Measurements from ENCODE around the gene GREB1L. TPM values are rescaled to one million over a fixed set of nuclear protein-coding genes. Genes with fewer than 3 reads are reported as not detected.

The GREB1L gene
- total and polyA plus RNA-seq, 2 of the 13 experiments (the other 11 are each of a cell fraction or from before 2014, with no cell fraction given): 0.17 to 0.66 TPM

GRCh38 chr18:21281603-21282002 is 39.6 kb downstream of the GREB1L start:
- Histone ChIP-seq H3K9ac (ENCODE audit: insufficient read depth, low read depth, low read length) (no peak overlapping the region), H3K79me2 (ENCODE audit: insufficient read depth, low read length) (no peaks in the 10 kb centered on the region), H3K36me3 (replicated peaks in 1 of 2; ENCODE audit: control insufficient read depth in 1 of 2, insufficient read depth in 2 of 2, low read length in 2 of 2) (no peaks in the 10 kb centered on the region), H3K4me3 (replicated peaks in 1 of 3; ENCODE audit: insufficient read depth in 1 of 3, low read depth in 2 of 3, low read length in 3 of 3) (no peak overlapping the region), H3K9me3 (ENCODE audit: low read length) (no peaks in the 10 kb centered on the region), H4K20me1 (ENCODE audit: insufficient read depth, low read length) (no peaks in the 10 kb centered on the region), H3K27me3 (ENCODE audit: control insufficient read depth in 1 of 2, insufficient read depth in 2 of 2, low read length in 2 of 2) (no peaks in the 10 kb centered on the region; a peak in 1 of 5 replicates), H2AFZ (ENCODE audit: low read length) (no peak overlapping the region), H3K4me1 (ENCODE audit: insufficient read depth, low read length) (no peaks in the 10 kb centered on the region), H3K4me2 (ENCODE audit: low read depth, low read length) (no peak overlapping the region), H3K27ac (ENCODE audit: extremely low read length, insufficient read depth, low read length) (no peak overlapping the region)
- DNase-seq (ENCODE audit: low spot score): no peak
- FAIRE-seq: no peak
- TF ChIP-seq ZNF782 (CRISPR knock-in tag; IDR thresholded peaks at IDR 0.05; ENCODE audit: borderline replicate concordance): no peak
- TF ChIP-seq SNAPC5 (CRISPR knock-in tag; IDR thresholded peaks at IDR 0.05; ENCODE audit: borderline replicate concordance): no peak
- no peak for TF ChIP-seq GMEB1 (CRISPR knock-in tag; IDR thresholded peaks at IDR 0.05; ENCODE audit: borderline replicate concordance)
- TF ChIP-seq SNRNP70 (IDR thresholded peaks at IDR 0.05; ENCODE audit: low read depth, low read length): no peak
- TF ChIP-seq SALL2 (CRISPR knock-in tag; IDR thresholded peaks at IDR 0.05): no peak
- TF ChIP-seq ZNF207 (IDR thresholded peaks at IDR 0.05; ENCODE audit: borderline replicate concordance): no peak
- TF ChIP-seq MAX (IDR thresholded peaks at IDR 0.05): no peak
- TF ChIP-seq NPAS2 (CRISPR knock-in tag; IDR thresholded peaks at IDR 0.05; ENCODE audit: borderline replicate concordance): no peak
- TF ChIP-seq XRCC5 (optimal IDR thresholded peaks at IDR 0.05; ENCODE audit: low read length): no peak
- ChIA-PET POLR2A (no interaction called here), CTCF (ENCODE audit: low intra/inter-chr PET ratio, low total read pairs) (no interaction called here)
- in situ Hi-C loops (cut with HindIII; ENCODE audit: extremely low pct_ligation_motif_present, low pct_unique_long_range_greater_than_20kb): no loop called here
- no TSS peak for BruUV-seq (replicated peaks)
- ATAC-seq: no peak
- intact Hi-C loops (cut with micrococcal nuclease; ENCODE audit: unreplicated experiment): no loop called here

All from HepG2 (cell line).